ENCODE measurements around the gene CTR9.

The CTR9 gene

GRCh38 chr11:10750838-10751580 lies at the start of gene CTR9:
Gene CTR9 (plus strand): TSS chr11:10751246. CDS start chr11:10751413, 167 bp downstream.
- Histone ChIP-seq H3K27me3 (no peaks in the 10 kb centered on the region), H3K4me3 (peak within 1 kb of the TSS; percentile 84), H3K36me3 (peaks cover 21% of the 10 kb centered on the region), H3K27ac (peak within 1 kb of the TSS; percentile 82), H4K20me1 (no peaks in the 10 kb centered on the region), H3K4me1 (peaks cover 15% of the 10 kb centered on the region), H3K9me3 (no peaks in the 10 kb centered on the region), H3K9ac (peak within 1 kb of the TSS; percentile 87), H3K4me2 (peak within 1 kb of the TSS; percentile 82)
- no peak for TF ChIP-seq Cebpa-rat (IDR thresholded peaks at IDR 0.05)

- Histone ChIP-seq H3K9ac (no peak overlapping the region), H3K9me3 (peaks cover 15% of the 10 kb centered on the region), H4K20me1 (no peaks in the 10 kb centered on the region), H3K27ac (no peak overlapping the region), H3K27me3 (no peaks in the 10 kb centered on the region), H3K4me1 (peaks cover 3% of the 10 kb centered on the region), H3K4me3 (no peak overlapping the region), H3K4me2 (no peak overlapping the region), H3K36me3 (no peaks in the 10 kb centered on the region)
- TF ChIP-seq Cebpa-rat (IDR thresholded peaks at IDR 0.05) = no peak
Observed at GRCh38 chr11:10701982-10702381, 49.1 kb upstream of the CTR9 start.

DNA sequence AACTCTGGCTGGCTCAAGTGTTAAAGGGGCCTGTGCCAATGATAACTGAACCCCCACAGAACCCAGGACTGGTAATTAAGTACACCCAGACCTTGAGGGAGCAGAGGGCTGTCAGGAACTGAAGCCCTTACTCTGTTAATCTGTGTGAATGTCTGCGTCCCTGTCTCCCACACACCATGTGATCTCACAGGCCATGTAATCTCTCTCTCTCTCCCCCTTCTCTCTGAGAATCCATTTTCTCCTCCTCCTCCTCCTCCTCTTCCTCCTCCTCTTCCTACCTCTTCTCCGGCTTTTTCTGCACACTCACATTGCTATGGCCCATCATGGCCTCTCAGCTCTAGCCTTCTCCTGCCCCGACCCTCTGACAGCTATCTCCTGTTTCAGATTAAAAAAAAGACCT lies 42.9 kb upstream of the CTR9 start:
- H3K27ac ChIP-seq = no peak overlapping the region
- H4K20me1 ChIP-seq = no peaks in the 10 kb centered on the region
- H3K4me3 ChIP-seq = no peak overlapping the region
- no peak overlapping the region for H3K9ac ChIP-seq
- TF ChIP-seq Cebpa-rat (IDR thresholded peaks at IDR 0.05) = no peak
- H3K4me2 ChIP-seq = no peak overlapping the region
- no peaks in the 10 kb centered on the region for H3K9me3 ChIP-seq
- no peaks in the 10 kb centered on the region for H3K4me1 ChIP-seq
- no peaks in the 10 kb centered on the region for H3K27me3 ChIP-seq
- no peaks in the 10 kb centered on the region for H3K36me3 ChIP-seq

DNA sequence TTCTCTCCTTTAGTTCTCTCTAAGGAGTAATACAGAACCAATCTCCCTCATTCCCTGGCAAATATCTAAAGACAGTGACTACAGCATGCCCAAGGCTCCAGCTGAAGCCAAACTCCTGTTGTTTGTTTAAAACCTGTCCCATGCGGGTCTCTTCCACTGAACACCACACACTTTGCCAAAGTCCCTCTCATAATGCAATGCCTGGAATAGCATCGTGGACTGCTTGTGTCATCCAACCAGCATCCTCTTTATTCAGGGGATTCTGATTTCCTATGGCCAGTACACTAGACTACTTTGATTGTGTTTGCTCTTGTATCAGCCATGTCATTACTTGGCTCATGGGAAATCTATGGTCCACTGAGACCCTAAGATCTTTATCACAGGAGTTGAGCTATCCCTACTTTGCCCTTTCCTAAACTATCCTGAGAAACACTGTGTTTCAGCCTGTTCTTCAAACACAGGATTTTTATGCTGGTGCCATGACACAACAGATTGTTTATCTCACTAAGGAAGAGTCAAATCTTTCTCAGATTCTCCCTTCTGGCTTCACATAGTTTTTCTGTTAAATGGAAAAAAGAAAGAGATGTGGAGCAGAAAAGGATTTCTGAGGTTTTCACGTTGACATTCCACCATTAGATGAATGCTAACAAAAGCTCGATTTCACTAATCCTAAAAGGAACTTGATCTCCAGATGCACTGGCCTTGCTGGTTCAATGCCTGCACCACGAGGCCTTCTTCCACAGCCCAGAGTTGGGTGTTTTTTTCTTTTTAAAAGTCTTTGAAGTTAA lies 41.6 kb upstream of the CTR9 start:
- no peaks in the 10 kb centered on the region for H3K9me3 ChIP-seq
- TF ChIP-seq Cebpa-rat (IDR thresholded peaks at IDR 0.05) = no peak
- no peaks in the 10 kb centered on the region for H3K4me1 ChIP-seq
- H4K20me1 ChIP-seq = no peaks in the 10 kb centered on the region
- H3K36me3 ChIP-seq = no peaks in the 10 kb centered on the region
- H3K9ac ChIP-seq = no peak overlapping the region
- H3K27me3 ChIP-seq = no peaks in the 10 kb centered on the region
- no peak overlapping the region for H3K4me2 ChIP-seq
- no peak overlapping the region for H3K27ac ChIP-seq
- H3K4me3 ChIP-seq = no peak overlapping the region

- TF ChIP-seq Cebpa-rat (IDR thresholded peaks at IDR 0.05) = no peak
- Histone ChIP-seq H3K9ac (no peak overlapping the region), H3K36me3 (no peaks in the 10 kb centered on the region), H4K20me1 (no peaks in the 10 kb centered on the region), H3K4me2 (no peak overlapping the region), H3K4me1 (no peaks in the 10 kb centered on the region), H3K4me3 (no peak overlapping the region), H3K27me3 (no peaks in the 10 kb centered on the region), H3K27ac (no peak overlapping the region), H3K9me3 (no peaks in the 10 kb centered on the region)
Observed at GRCh38 chr11:10715571-10715970, 35.5 kb upstream of the CTR9 start.

GRCh38 chr11:10716122-10716521 lies 34.9 kb upstream of the CTR9 start:
- Histone ChIP-seq H3K4me1 (no peaks in the 10 kb centered on the region), H3K36me3 (no peaks in the 10 kb centered on the region), H3K4me3 (no peak overlapping the region), H3K9me3 (no peaks in the 10 kb centered on the region), H3K27me3 (no peaks in the 10 kb centered on the region), H3K9ac (no peak overlapping the region), H3K27ac (no peak overlapping the region), H4K20me1 (no peaks in the 10 kb centered on the region), H3K4me2 (no peak overlapping the region)
- no peak for TF ChIP-seq Cebpa-rat (IDR thresholded peaks at IDR 0.05)

DNA sequence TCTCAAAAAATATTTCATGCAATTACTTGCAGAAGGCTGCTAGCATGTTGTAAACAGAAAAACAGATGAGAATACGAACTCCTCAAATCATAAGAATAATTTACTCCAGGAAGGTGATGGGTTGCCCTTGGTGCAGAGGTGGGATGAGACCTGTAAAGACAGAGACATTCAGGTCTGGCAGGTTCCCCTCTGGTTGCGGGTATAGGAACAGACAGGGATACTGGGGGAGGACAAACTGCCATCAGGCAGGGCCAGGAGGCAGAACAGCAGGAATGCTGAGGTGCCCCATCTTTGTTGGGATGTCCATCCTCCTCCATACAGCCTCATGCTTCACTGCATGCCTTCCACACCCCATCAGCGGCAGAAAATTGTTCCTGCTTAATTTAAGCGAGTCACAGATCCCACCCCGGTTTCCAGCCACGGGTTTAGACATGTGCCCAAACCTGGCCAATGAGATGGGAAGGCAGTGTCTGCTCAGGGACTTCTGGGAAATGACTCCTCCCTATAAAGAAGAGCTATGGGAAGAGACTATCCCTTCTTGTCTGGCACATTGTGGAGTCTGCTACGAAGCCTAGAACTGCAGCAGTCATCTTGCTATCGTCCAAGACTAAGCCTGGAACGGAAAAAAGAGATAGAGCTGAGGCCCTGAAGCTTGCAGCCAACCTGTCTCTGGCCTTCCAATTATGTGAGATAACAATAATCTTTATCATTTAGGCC lies 34.3 kb upstream of the CTR9 start:
- H3K27ac ChIP-seq = no peak overlapping the region
- H3K4me1 ChIP-seq = peaks cover 5% of the 10 kb centered on the region
- H3K36me3 ChIP-seq = no peaks in the 10 kb centered on the region
- no peak overlapping the region for H3K4me2 ChIP-seq
- no peaks in the 10 kb centered on the region for H3K9me3 ChIP-seq
- H4K20me1 ChIP-seq = no peaks in the 10 kb centered on the region
- H3K4me3 ChIP-seq = no peak overlapping the region
- TF ChIP-seq Cebpa-rat (IDR thresholded peaks at IDR 0.05) = no peak
- no peak overlapping the region for H3K9ac ChIP-seq
- no peaks in the 10 kb centered on the region for H3K27me3 ChIP-seq

GRCh38 chr11:10719616-10720015 lies 31.4 kb upstream of the CTR9 start:
- no peak overlapping the region for H3K27ac ChIP-seq
- no peaks in the 10 kb centered on the region for H3K9me3 ChIP-seq
- TF ChIP-seq Cebpa-rat (IDR thresholded peaks at IDR 0.05) = no peak
- no peak overlapping the region for H3K4me3 ChIP-seq
- H3K27me3 ChIP-seq = no peaks in the 10 kb centered on the region
- H4K20me1 ChIP-seq = no peaks in the 10 kb centered on the region
- H3K4me1 ChIP-seq = peaks cover 22% of the 10 kb centered on the region
- no peak overlapping the region for H3K9ac ChIP-seq
- no peak overlapping the region for H3K4me2 ChIP-seq
- H3K36me3 ChIP-seq = no peaks in the 10 kb centered on the region

- no peak overlapping the region for H3K27ac ChIP-seq
- no peak overlapping the region for H3K9ac ChIP-seq
- no peaks in the 10 kb centered on the region for H4K20me1 ChIP-seq
- TF ChIP-seq Cebpa-rat (IDR thresholded peaks at IDR 0.05) = no peak
- H3K36me3 ChIP-seq = no peaks in the 10 kb centered on the region
- no peak overlapping the region for H3K4me3 ChIP-seq
- no peak overlapping the region for H3K4me2 ChIP-seq
- no peaks in the 10 kb centered on the region for H3K27me3 ChIP-seq
- peaks cover 4% of the 10 kb centered on the region for H3K9me3 ChIP-seq
- H3K4me1 ChIP-seq = peaks cover 36% of the 10 kb centered on the region
Observed at GRCh38 chr11:10720881-10721376, 30.1 kb upstream of the CTR9 start.

All from BLaER1 (cell line).